Natural killer cell (primary cell): ENCODE results near the gene TCF25. TPM values are rescaled to one million over a fixed set of nuclear protein-coding genes. Genes with fewer than 3 reads are reported as not detected.
A peak's percentile ranks its signal among the peaks of the same experiment; 100 is the strongest.

ENCODE experiments used
- ATAC-seq, 3 donors: fragments of 150-1000 bp in 2 of 3; fragments of 200-7000 bp in 1 of 3; cut with Tn5 transposase; 1 replicate in 1 of 3; 2 replicates in 2 of 3; pipeline ENCODE4 v1.10.0; 2021; ENCODE audit warnings: mild to moderate bottlenecking in 2 of 3, moderate library complexity in 2 of 3
- DNase-seq, 2 donors: peaks; one replicate each; pipeline versions ENCODE4 v3.0.0 to v3.0.0-alpha.2; 2013 to 2021; ENCODE audit warnings: mixed read lengths in 1 of 2
- H3K27ac ChIP-seq: one replicate; pipeline ENCODE4 v1.5.1; 2013; ENCODE audit warnings: mild to moderate bottlenecking, low read length
- H3K27me3 ChIP-seq: one replicate; pipeline ENCODE4 v1.6.1; 2013; ENCODE audit warnings: low read length; ENCODE audit not compliant: control insufficient read depth, insufficient read depth
- H3K36me3 ChIP-seq: one replicate; pipeline ENCODE4 v1.6.1; 2013; ENCODE audit warnings: low read length; ENCODE audit not compliant: control insufficient read depth, insufficient read depth
- H3K4me1 ChIP-seq: one replicate; pipeline ENCODE4 v1.6.1; 2013; ENCODE audit warnings: low read length; ENCODE audit not compliant: control insufficient read depth, insufficient read depth
- H3K4me3 ChIP-seq: one replicate; pipeline ENCODE4 v1.5.1; 2013; ENCODE audit warnings: low read length
- H3K9me3 ChIP-seq: one replicate; pipeline ENCODE4 v1.6.1; 2013; ENCODE audit warnings: low read length; ENCODE audit not compliant: control insufficient read depth, insufficient read depth
- H3K27ac Mint-ChIP-seq, 2 donors: one replicate each; pipeline ENCODE4 v1.8.0; 2022; ENCODE audit warnings: mild to moderate bottlenecking in 2 of 2, mixed read lengths in 2 of 2, moderate library complexity in 1 of 2
- H3K27me3 Mint-ChIP-seq, 2 donors: one replicate each; pipeline ENCODE4 v1.8.0; 2022; ENCODE audit warnings: low read depth in 2 of 2, mixed read lengths in 2 of 2
- H3K36me3 Mint-ChIP-seq: one replicate; pipeline ENCODE4 v1.8.0; 2022; ENCODE audit warnings: mixed read lengths
- H3K4me1 Mint-ChIP-seq, 2 donors: one replicate each; pipeline ENCODE4 v1.8.0; 2022; ENCODE audit warnings: mixed read lengths in 2 of 2
- H3K4me3 Mint-ChIP-seq: one replicate; pipeline ENCODE4 v1.8.0; 2022; ENCODE audit warnings: mild to moderate bottlenecking, moderate library complexity, mixed read lengths
- H3K9me3 Mint-ChIP-seq, 2 donors: one replicate each; pipeline ENCODE4 v1.8.0; 2022; ENCODE audit warnings: mixed read lengths in 2 of 2
- CTCF ChIP-seq: fragments of 200-600 bp; IDR thresholded peaks from one replicate; pipeline ENCODE4 v1.8.0; 2022; ENCODE audit warnings: antibody characterized with exemption
- WGBS: methylation state at CpG from one replicate; pipeline ENCODE4 v1.1.7; 2013; ENCODE audit warnings: missing lambda C conversion rate; ENCODE audit not compliant: insufficient coverage; 5-methylcytosine and 5-hydroxymethylcytosine counted together
- intact Hi-C: fragments of 100-400 bp; cut with micrococcal nuclease; formaldehyde crosslinking; loops from one replicate; pipeline ENCODE4 v1.14.2; 2022
- total RNA-seq, 4 donors: library from RNA; stranded (reverse); fragments of 120-200 nt in 1 of 4; gene quantifications; one replicate each; pipeline versions ENCODE4 v1.2.3 to v1.2.4, GENCODE V29; 2013 to 2022

The TCF25 gene
- total RNA-seq, 3 donors from 2014 or later (not counting 1 experiment from before 2014, with no cell fraction given), result 509 to 682 (median 567) TPM

GRCh38 chr16:89843409-89844350 is 29.7 kb upstream of the TCF25 start:
- peaks cover 49% of the 10 kb centered on the region for H3K4me1 ChIP-seq
- H3K9me3 Mint-ChIP-seq, result no peaks in the 10 kb centered on the region
- H3K36me3 Mint-ChIP-seq, result no peaks in the 10 kb centered on the region
- H3K4me3 ChIP-seq, result no peak overlapping the region
- WGBS, result 84% methylated on average over 15 of the region's 20 CpGs
- no peaks in the 10 kb centered on the region for H3K27me3 ChIP-seq
- no peak for DNase-seq
- no peak overlapping the region for H3K4me3 Mint-ChIP-seq
- H3K9me3 ChIP-seq, result no peaks in the 10 kb centered on the region
- no peak overlapping the region for H3K27ac ChIP-seq
- no peaks in the 10 kb centered on the region for H3K36me3 ChIP-seq
- intact Hi-C loops, result no loop called here
- H3K27ac Mint-ChIP-seq, result no peak overlapping the region
- H3K4me1 Mint-ChIP-seq, result peaks cover 25 to 26% of the 10 kb centered on the region in 2 donors
- ATAC-seq, result no peak
- TF ChIP-seq CTCF, result no peak
- H3K27me3 Mint-ChIP-seq, result no peaks in the 10 kb centered on the region

GRCh38 chr16:89844739-89845339 is 28.6 kb upstream of the TCF25 start:
- Mint-ChIP-seq H3K27me3 (no peaks in the 10 kb centered on the region), H3K4me3 (peak overlapping the region; percentile 88), H3K4me1 (peaks cover 24 to 25% of the 10 kb centered on the region in 2 donors), H3K9me3 (no peaks in the 10 kb centered on the region), H3K27ac (peak overlapping the region; percentile 78 to 80), H3K36me3 (no peaks in the 10 kb centered on the region)
- no peak for DNase-seq
- 77% methylated on average over 9 of the region's 13 CpGs for WGBS
- intact Hi-C loops, result no loop called here
- no peak for TF ChIP-seq CTCF
- ATAC-seq, result no peak
- Histone ChIP-seq H3K4me3 (no peak overlapping the region), H3K4me1 (peaks cover 39% of the 10 kb centered on the region), H3K27ac (no peak overlapping the region), H3K9me3 (no peaks in the 10 kb centered on the region), H3K27me3 (no peaks in the 10 kb centered on the region), H3K36me3 (no peaks in the 10 kb centered on the region)

- Mint-ChIP-seq H3K36me3 (no peaks in the 10 kb centered on the region), H3K27ac (peak overlapping the region; percentile 78 to 80), H3K4me1 (peaks cover 24 to 25% of the 10 kb centered on the region in 2 donors), H3K4me3 (peak overlapping the region; percentile 88), H3K27me3 (no peaks in the 10 kb centered on the region), H3K9me3 (no peaks in the 10 kb centered on the region)
- Histone ChIP-seq H3K4me3 (no peak overlapping the region), H3K27ac (peak overlapping the region; percentile 37), H3K9me3 (no peaks in the 10 kb centered on the region), H3K27me3 (no peaks in the 10 kb centered on the region), H3K4me1 (peaks cover 34% of the 10 kb centered on the region), H3K36me3 (no peaks in the 10 kb centered on the region)
- ATAC-seq (peak; percentile 46 to 66 (median 60)), DNase-seq (peak in 1 of 2 donors; percentile 40)
- WGBS, result 7% methylated on average over 13 of the region's 13 CpGs
- intact Hi-C loops, result no loop called here
- no peak for TF ChIP-seq CTCF
Measured at GRCh38 chr16:89845417-89845816, 28.0 kb upstream of the TCF25 start.
